DMS 273 (cell line): ENCODE measurements around the gene SLC25A47.
"Not testable (repeated sequence)": the region's sequence is repeated elsewhere in the genome, so short reads cannot be mapped to it uniquely, and the experiment has no call there.

Experiments
- DNase-seq: peaks from one replicate; lab custom pipeline; 2025; ENCODE audit not compliant: unreplicated experiment; lab: John Stamatoyannopoulos, UW

SLC25A47 gene

GRCh38 chr14:100289916-100290606 is 33.1 kb upstream of the SLC25A47 start:
- DNase-seq = no peak

- no peak for DNase-seq
Observed at GRCh38 chr14:100290607-100291304, 32.4 kb upstream of the SLC25A47 start.

- DNase-seq = no peak
Observed at GRCh38 chr14:100291305-100292075, 31.6 kb upstream of the SLC25A47 start.

GRCh38 chr14:100292301-100292775 is 30.8 kb upstream of the SLC25A47 start:
- DNase-seq = no peak

GRCh38 chr14:100292776-100293461 is 30.2 kb upstream of the SLC25A47 start:
- no peak for DNase-seq

- no peak for DNase-seq
Observed at GRCh38 chr14:100293497-100294212, 29.5 kb upstream of the SLC25A47 start.

- DNase-seq = no peak
Observed at GRCh38 chr14:100294213-100294962, 28.8 kb upstream of the SLC25A47 start.

GRCh38 chr14:100294963-100295330 is 28.2 kb upstream of the SLC25A47 start:
- no peak for DNase-seq

- no peak for DNase-seq
Observed at GRCh38 chr14:100295376-100296105, 27.6 kb upstream of the SLC25A47 start.

GRCh38 chr14:100296106-100296651 is 27.0 kb upstream of the SLC25A47 start:
- no peak for DNase-seq

- DNase-seq = not testable (repeated sequence)
Observed at GRCh38 chr14:100296729-100297128, 26.4 kb upstream of the SLC25A47 start.

GRCh38 chr14:100297320-100298300 is 25.5 kb upstream of the SLC25A47 start:
- no peak for DNase-seq

- DNase-seq = no peak
Observed at GRCh38 chr14:100298551-100299237, 24.4 kb upstream of the SLC25A47 start.

GRCh38 chr14:100299238-100299560 is 23.9 kb upstream of the SLC25A47 start:
- no peak for DNase-seq

- DNase-seq = no peak
Observed at GRCh38 chr14:100302616-100303015, 20.5 kb upstream of the SLC25A47 start.

GRCh38 chr14:100303179-100303578 is 20.0 kb upstream of the SLC25A47 start:
- peak; percentile 61 for DNase-seq

- DNase-seq = peak; percentile 33
Observed at GRCh38 chr14:100303925-100304324, 19.2 kb upstream of the SLC25A47 start.
